Stimulated activated CD8-positive, alpha-beta memory T cell treated with anti-CD3 and anti-CD28 coated beads, Interleukin-12 subunit alpha, Interleukin-12 subunit beta, amount 100 ng/mL, for 1 hour (primary cell): ENCODE measurements around the gene TPTE.
"Not testable (repeated sequence)": the region's sequence is repeated elsewhere in the genome, so short reads cannot be mapped to it uniquely, and the experiment has no call there.

Experiments
- DNase-seq: peaks from one replicate; pipeline ENCODE4 v3.0.0-alpha.2; 2020; ENCODE audit warnings: low read depth

Gene TPTE

GRCh38 chr21:10617133-10617752, 95.9 kb downstream of the TPTE start:
- not testable (repeated sequence) for DNase-seq

GRCh38 chr21:10627316-10627863, 106.0 kb downstream of the TPTE start:
- no peak for DNase-seq

- not testable (repeated sequence) for DNase-seq
Measured at GRCh38 chr21:10629239-10629638, 107.9 kb downstream of the TPTE start.

- DNase-seq: not testable (repeated sequence)
Measured at GRCh38 chr21:10630829-10631228, 109.4 kb downstream of the TPTE start.

GRCh38 chr21:10631316-10631715, 109.9 kb downstream of the TPTE start:
- not testable (repeated sequence) for DNase-seq

- DNase-seq: not testable (repeated sequence)
Measured at GRCh38 chr21:10638144-10638543, 116.8 kb downstream of the TPTE start.

GRCh38 chr21:10639123-10639522, 117.7 kb downstream of the TPTE start:
- DNase-seq: no peak

GRCh38 chr21:10639746-10640145, 118.4 kb downstream of the TPTE start:
- not testable (repeated sequence) for DNase-seq

- DNase-seq: no peak
Measured at GRCh38 chr21:10640446-10640845, 119.1 kb downstream of the TPTE start.

GRCh38 chr21:10641107-10641506, 119.7 kb downstream of the TPTE start:
- DNase-seq: no peak

GRCh38 chr21:10645667-10646066, 124.3 kb downstream of the TPTE start:
- not testable (repeated sequence) for DNase-seq

- not testable (repeated sequence) for DNase-seq
Measured at GRCh38 chr21:10649350-10650149, 128.2 kb downstream of the TPTE start.

GRCh38 chr21:10650297-10650696, 128.9 kb downstream of the TPTE start:
- not testable (repeated sequence) for DNase-seq
